Activated CD4-positive, alpha-beta T cell treated with anti-CD3 and anti-CD28 coated beads for 1 hour (primary cell): ENCODE results near the gene NFIB.

Source experiments
- DNase-seq: peaks from one replicate; pipeline ENCODE4 v3.0.0-alpha.2; 2020

Gene NFIB

DNA sequence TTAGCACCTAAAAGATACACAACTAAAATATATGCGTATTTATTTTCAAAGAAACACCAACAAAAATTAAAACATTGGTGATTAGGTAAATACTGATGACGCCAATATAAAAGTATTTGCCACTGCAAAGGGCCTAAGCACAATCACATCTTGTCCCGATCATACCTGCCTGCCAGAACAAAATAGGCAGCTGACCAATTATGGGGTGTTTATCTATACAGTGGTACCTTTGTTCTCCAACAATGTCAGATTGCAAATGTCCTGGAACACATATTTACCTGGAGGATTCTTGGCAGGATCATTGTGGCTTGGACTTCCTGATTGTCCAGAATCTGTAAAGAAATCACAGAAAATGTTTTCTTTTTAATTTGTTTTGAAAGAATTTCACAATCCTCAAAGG, 134.5 kb downstream of the NFIB start:
- no peak for DNase-seq

DNA sequence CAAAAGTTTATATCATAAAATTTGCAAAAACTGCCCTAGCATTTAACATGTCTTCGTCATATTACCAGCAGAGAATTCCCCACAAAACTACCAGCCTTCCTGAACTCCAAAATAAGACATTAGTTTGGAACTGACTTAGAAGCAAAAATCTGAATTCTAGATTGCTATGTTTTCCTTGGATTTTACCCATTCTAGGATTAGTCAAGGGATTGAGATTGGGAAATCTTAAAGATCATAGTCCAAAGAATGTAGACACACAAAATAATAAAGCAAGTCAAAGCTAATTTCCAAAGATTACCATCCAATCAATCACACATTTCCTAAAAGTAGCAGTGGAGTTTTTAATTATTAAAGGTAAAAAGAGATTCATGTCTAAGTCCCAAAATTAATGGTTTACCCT, 138.2 kb downstream of the NFIB start:
- DNase-seq: no peak

DNA sequence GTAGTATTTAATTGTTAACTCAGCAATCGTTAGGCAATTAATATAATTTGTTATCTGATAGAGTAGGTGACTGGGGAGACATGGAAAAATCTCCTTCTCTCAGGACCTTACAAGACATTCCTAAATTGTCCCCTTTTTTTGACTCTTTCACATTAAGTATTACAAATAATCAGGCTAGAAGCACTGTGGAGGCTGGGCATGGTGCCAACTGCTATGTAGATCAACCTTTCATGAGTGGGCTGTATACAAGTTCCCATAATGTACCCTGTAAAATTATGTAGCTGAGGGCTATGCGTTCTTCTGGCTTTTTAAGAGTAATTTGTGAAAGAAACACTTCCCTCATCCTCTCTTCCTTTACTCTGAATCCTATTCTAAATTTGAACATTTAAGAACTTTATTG, 140.2 kb downstream of the NFIB start:
- no peak for DNase-seq

DNA sequence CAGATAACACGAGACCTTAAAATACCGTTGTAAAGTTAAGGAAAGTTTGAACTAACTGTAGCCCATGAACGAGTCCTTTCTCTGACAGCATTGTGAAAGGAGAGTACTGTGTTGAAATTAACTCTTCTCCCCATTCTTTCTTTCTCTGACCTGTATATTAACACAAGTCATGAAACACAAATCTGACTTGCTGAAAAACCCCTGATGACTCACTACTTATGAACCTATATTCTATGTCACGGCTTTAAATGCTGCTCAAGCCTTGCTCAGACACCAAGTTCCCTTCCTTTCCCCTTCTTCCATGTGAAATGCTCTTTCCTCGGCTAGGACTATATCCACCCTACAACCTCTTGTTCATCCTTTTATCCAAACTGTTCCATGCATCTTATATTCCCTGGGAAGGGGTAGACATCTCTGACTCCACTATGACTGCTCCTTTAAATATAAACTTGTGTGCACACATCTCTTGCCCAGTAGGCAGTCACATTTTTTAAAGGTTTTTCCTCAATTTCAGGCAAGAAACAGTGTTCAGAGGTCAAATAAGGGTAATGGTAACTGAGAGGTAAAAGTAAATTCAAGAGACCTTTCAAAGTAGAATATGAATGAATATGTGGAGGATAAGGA, 142.9 kb downstream of the NFIB start:
- DNase-seq: no peak

DNA sequence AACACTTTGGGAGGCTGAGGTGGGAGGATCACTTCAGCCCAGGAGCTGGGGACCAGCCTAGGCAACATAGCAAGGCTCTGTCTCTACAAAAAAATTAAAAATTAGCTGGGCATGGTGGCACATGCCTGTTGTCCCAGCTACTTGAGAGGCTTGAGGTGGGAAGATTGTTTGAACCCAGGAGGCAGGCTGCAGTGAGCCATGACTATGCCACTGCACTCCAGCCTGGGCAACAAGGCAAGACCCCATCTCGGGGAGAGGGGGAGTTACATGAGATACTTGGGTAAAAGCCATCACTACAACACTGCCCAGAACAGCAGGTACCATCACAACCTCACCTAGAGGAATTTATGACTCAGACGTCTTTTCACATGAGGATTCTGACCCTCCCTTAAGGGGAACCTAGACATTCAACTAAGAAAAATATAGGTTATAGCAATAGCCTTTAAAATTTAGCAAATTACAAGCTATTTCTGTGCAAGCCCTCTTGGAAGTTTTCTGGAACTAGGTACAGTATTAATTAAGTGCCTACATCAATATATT, 143.5 kb downstream of the NFIB start:
- no peak for DNase-seq

DNA sequence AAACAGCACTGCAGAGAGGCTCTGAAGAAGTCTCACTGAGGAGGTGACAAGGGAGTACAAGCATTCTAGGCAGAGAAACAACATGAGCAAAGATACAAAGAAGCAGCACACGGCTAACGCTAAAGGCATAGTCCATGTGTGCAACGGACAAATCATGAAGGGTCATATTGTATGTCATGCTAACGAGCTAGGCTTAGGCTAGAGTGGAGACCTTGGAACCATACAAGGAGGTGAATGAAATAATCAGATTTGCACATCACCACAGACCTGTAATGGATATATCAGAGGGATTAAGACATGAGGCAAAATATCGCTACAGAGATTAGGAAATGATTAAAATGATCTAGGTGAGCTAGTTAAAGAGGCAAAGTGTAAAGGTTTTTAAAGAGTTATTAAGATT, 145.6 kb downstream of the NFIB start:
- no peak for DNase-seq

DNA sequence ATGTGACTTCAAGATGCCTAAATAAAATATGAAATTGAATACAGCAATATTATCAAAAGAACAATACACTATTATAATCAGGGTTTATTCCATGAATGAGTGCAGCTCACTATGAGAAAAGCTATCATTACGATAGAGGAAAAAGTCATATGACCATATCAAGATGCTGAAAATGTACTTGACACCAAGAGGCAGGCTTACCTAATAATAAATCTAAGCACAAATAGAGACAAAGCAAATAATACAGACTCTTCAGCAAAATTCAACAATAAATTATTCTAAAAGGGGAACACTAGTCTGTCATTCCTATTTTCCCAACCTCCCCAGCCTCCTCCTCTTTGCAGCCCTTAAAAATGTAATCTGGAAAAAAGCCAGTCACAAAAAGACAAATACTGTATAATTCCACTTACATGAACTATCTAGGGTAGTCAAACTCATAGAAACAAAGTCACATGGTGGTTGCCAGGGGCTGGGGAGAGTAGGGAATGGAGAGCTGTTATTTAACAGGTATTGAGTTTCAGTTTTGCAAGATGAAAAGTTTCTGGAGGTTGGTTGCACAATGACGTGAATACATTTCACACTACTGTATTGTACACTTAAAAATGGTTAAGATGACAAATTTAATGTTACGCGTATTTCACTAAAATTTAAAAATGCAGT, 148.4 kb downstream of the NFIB start:
- no peak for DNase-seq

DNA sequence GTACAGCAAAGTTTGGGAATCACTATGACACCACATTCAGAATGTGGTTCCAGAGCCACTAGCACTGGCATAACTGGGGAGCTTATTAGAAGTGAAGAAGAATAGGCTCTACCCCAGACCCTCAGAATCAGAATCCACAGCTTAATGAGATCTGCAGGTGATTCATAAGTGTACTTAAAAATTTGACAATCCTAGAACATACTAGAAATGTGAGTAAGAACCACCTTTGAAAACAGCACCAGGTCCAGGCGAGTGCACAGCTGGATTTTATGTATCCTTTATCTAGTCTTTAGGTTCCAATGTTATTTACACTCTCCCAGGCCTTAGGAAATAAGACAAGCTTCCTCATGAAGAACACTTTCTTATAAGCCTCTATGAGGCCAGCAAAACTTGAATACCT, 149.0 kb downstream of the NFIB start:
- no peak for DNase-seq

DNA sequence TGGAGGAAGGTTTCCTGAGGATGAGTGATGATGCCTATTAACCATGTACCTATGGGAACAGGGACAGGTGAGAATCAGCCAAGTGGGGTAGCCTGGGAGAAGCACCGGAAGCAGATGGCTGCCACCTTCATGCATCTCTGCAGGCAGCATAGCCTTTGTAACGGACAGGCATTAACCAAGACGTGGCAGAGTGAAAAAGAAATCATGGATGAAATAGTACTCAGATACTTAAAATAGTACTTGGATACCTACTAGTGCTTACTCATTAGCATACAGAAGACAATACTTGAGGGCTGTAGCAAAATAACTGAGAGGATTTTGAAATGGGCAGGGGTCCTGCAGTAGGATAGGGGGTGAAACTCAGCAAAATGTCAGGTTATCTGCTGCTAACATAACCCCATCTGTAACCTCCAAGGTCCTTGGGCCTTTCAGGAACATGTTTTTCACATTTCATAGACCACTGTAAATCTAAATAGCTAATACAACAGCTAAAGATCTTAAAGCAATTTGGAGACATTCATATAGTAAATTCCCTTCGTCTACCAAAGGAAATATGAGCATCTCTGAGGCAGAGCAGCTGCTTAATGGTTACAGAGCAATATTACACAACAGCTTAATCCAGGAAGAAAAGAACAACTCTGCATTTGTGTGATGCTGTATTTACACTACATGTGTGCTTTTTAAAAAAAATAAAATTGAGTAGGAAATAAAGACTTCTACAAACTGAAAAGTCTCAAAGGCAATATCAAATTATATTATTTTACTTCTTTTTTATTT, 154.3 kb downstream of the NFIB start:
- no peak for DNase-seq

DNA sequence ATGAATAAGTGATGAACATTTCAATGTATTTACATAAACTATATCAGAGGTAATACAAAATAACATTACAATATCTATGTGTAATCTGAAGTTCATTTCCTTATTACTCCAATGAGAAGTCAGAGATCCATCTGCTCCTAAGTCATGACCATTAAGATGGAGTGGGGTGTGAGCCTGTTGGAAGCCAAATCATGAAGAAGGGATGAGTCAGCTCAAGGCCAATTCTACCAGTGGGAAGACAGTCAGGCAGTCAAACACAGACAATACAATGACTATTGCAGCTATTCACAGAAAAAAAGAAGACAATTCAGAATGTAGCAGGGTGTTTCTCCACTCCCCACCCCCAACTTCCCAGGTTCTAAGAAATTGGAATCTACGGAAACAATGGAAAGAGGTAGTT, 155.0 kb downstream of the NFIB start:
- DNase-seq: no peak

DNA sequence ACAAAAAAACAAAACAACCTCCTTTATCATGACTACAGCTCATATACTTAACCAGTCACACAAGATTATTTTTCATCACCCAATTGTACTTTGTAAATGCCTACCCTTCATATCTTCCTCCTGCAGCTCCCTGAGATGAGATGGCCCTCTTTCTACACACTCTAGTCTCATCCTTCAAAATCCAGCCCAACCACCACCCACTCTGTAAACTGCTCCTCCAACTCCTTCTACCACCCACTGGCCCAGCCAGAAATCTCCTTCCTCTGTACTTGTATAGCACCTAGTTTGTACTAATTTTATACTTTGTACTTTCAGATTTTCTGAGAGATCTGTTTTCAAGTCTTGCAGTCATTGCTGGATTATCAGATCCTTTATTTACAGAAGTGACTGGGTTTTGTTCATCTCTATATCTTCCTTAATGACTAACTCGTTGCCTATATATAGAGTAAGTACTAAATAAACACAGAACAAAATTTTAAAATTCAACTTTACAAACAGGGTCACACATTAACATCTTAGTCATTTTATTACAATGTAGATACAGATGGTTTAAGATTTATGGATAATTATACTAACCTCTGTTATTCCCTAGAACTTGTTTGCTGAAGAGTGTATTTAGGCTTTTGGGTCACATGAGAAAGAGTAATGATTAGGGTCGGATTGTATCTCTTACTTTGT, 155.7 kb downstream of the NFIB start:
- DNase-seq: no peak

DNA sequence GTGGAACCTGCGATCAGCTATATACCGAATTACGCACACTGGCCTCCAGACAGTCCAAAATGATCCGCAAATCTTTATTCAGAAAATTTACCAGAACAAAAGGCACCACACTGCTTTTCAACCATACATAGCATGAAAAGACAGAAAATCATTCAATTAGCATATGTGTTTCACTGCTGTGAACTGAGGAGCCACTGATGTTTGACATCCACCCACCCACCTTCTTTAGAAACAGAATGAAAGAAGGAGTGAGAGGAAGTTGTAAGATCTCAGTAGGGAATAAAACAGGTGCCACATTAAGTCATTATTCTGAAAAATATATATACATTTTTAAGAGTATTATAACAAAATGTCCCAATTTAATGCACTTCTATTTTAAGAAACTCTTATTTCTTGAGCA, 156.8 kb downstream of the NFIB start:
- no peak for DNase-seq

DNA sequence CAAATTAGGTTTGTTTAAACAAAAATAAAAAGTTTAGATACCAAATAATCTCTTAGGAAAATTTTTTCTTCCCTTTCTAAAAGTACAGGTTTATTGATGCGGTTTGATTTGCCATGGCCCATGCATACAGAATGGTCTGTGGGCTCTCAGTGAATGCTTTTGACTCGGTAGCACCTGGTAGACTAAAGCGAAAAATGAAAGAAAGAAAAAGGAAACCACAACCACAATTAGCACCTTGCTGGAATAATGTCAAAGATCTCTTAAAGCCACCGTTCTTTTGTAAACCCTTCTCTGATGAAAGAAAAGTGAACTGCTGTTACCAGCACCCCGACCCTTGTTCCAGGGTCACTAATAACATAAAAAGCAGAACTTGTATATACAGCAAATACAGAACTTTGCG, 157.9 kb downstream of the NFIB start:
- DNase-seq: no peak

DNA sequence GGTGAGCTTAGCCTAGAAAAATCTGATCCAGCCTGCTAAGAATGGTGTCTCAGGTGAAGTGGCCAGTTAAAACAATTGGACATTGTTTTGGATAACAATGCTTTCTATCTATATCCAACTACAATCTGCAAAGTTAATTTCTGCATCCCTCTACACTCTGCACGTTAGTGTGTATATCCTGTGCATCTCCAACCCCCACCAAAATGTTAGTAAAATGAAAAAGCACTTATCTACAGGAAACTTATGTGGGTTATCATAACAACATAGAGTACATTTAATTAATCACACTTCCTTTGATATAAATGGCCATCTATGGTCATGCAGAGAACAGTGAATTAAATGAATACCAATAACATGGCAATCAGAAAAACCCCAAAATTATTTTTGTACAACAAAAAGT, 158.7 kb downstream of the NFIB start:
- no peak for DNase-seq

DNA sequence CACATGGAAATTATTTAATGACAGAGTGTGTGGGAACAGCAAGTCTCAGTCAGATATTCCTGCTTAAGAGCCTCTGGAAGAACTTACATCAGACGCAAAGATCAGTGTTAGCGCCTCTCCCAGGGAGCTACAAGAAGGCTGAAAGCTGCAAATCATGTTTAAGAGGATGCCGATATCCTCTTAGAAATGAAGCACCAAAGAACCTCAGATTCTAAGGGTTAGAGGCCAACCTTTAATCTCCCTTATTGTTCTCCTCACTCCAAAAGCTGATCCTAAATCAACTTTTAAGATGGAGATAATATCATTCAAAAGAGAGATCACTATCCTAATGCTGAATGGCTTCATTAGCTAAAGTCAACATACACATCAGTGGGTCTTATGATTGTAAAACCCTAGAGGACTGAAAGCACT, 160.6 kb downstream of the NFIB start:
- DNase-seq: no peak

DNA sequence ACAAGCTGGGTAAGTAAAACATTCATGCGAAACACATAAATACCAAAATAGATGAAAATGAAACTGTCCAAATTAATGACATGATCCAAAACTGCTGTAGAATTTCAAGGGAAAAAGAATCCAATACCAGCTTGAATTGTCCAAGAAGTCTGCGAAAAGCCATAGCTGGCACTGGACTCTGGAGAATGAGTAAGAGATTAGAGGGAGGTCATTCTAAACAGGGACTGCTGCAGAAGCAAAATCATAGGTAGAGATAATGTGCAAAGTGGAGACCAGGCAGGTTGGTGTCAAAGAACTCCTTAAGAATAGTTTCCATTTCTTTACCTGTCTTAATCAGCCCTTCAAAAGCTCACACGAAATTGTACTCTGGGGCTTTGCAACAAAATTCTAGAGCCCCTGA, 162.5 kb downstream of the NFIB start:
- DNase-seq: no peak

DNA sequence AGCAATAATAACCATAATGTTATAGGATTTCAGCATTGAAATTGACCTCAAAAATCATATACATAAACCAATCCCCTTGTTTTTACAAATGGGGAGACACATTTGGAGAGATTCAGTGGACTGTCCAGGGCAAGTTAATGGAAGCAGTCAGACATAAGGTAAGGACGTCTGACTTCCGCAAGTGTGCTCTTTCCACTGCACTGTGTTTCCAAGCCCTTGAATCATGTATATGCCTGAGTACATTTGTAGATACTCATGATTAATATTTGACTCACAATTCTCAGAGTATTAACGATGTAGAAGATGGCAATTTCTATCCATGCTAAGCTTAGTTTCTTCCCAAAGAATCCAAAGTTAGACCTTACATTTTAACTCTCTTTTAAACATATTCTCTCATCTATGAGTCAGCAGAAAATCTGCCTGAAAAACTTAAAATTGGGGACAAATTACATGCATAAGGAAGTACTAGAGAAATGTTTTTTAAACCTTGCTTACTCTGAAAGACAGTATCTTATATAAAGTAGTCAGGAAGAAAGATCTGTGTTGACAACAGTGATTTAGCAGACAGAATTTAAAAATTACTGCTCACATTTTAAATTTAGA, 165.3 kb downstream of the NFIB start:
- DNase-seq: no peak

DNA sequence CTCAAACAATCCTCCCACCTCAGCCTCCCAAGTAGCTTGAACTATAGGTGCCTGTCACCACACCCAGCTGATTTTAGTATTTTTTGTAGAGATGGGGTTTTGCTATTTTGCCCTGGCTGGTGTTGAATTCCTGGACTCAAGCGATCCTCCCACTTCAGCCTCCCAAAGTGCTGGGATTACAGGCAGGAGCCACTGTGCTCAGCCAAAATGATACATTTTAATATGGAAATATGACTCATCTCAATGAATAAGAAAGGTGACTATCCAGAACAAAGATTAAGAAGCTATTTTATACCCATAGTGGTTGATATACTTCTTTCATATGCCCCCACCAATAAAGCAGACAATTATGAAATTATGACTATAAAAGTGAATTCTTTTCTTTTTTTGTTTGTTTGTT, 166.2 kb downstream of the NFIB start:
- no peak for DNase-seq

DNA sequence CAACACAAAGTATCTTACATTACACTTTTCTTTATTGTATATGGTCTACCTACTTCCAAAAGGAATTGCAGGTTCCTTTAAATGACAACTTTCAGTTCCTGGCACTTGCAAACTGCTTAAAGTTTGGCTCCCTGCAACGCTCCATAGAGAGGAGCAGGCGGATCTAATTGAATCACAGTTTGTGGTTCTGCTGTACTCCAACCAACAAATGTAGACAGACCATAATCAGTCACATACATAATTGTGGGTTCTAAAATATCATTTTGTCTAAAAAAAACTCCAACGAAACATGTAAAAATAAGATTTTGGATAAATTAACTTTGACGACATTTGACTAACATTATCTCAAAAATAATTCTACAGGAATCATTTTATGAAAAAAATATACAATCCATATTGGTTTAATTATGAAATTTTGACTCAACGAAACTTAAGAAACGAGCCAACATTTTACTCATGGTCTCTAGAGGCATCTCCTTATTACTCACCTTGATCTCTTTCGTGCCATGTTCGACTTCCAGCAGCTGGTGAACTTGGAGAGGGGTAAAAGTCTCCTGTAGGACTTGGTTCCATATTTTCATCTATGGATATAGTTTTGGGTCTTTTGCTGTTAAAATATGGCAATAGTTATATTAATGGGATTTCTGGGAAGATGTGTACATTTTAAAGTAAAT, 167.6 kb downstream of the NFIB start:
- no peak for DNase-seq

DNA sequence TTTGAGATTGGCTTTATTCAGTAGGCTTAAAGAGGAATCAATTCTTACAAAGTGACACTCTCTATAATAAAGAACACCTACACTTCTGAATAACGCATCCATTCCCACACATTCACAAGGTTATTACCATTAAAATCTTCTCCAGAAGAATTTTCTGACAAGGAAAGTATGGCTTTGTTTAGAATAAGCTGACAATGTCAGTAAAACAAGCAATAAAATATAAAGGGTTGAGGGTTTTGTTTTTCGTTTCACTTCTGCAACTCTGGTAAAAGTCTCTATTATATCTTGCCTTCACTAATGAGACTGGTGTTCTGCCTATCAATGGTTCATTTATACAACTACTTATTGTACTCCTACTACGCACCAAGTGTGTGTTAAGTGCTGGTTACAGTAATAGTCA, 169.7 kb downstream of the NFIB start:
- no peak for DNase-seq

DNA sequence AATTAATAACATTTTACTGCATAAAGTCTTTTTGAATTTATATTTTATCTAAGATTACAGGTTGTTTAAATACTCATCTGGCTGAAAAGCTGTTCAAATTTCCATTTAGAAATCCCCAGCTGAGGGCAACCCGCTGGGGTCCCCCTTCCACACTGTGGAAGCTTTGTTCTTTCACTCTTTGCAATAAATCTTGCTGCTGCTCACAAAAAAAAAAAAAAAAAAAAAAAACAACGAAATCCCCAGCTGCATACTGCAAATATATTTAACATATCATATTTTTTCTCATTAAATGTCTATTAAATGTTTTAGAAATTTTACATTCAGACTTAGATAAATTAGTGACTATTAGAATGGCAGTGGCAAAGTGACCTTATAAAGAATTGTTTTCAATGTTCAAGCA, 172.2 kb downstream of the NFIB start:
- no peak for DNase-seq

DNA sequence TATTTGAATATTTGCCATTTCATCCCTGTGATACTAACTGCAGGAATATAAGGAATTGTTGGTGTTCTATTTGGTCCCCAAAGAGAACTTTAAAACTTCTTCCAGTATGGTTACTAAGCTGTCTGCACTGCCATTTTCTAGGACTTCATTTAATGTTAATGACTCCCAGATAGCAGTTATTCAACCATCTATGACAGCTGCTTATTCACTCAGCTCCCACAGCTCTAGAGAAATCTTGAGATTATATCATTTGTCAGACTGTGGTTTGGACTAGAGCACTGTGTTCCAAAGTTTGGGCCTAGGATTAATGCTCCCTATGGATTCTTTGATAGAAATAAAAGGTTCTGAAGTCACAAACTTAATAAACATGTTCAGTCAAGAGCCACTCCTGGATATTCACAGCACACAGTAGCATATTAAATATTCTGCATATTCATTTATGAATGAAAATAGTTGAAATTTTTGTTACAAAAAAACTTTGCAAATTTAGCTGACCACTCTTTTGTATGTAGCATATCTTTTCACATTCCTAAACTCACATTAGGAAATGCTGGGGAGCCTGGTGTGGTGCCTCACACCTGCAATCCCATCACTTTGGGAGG, 173.7 kb downstream of the NFIB start:
- no peak for DNase-seq
